ENCODE measurements around the gene VSX1.
A peak's percentile ranks its signal among the peaks of the same experiment; 100 is the strongest.

Gene VSX1

GRCh38 chr20:25041813-25042530, 40.0 kb downstream of the VSX1 start:
- Histone ChIP-seq H3K4me3 (ENCODE audit: low read depth in 1 of 5, low read length in 5 of 5) (no peak overlapping the region), H3K4me1 (ENCODE audit: control insufficient read depth in 5 of 5, insufficient read depth in 5 of 5, low read length in 5 of 5) (peaks cover 30 to 84% (median 75%) of the 10 kb centered on the region in 5 donors), H3K36me3 (ENCODE audit: control insufficient read depth in 5 of 5, insufficient read depth in 5 of 5, low read length in 5 of 5) (peaks cover 0 to 15% (median 8%) of the 10 kb centered on the region in 5 donors), H3K9ac (ENCODE audit: low read length in 5 of 5) (no peak overlapping the region), H3K9me3 (ENCODE audit: control insufficient read depth in 5 of 5, low read length in 5 of 5) (no peaks in the 10 kb centered on the region), H3K27ac (ENCODE audit: low read depth, low read length) (peak overlapping the region; percentile 62), H3K27me3 (ENCODE audit: control insufficient read depth in 5 of 5, insufficient read depth in 4 of 5, low read length in 5 of 5) (no peaks in the 10 kb centered on the region)

- no peaks in the 10 kb centered on the region for H3K9me3 ChIP-seq (ENCODE audit: control insufficient read depth in 5 of 5, low read length in 5 of 5)
- H3K27me3 ChIP-seq (ENCODE audit: control insufficient read depth in 5 of 5, insufficient read depth in 4 of 5, low read length in 5 of 5) = no peaks in the 10 kb centered on the region
- peak overlapping the region in 2 of 5 donors; percentile 11 to 23 for H3K9ac ChIP-seq (ENCODE audit: low read length in 5 of 5)
- H3K4me3 ChIP-seq (ENCODE audit: low read depth in 1 of 5, low read length in 5 of 5) = peak overlapping the region in 4 of 5 donors; percentile 1 to 43 (median 7)
- H3K36me3 ChIP-seq (ENCODE audit: control insufficient read depth in 5 of 5, insufficient read depth in 5 of 5, low read length in 5 of 5) = peaks cover 0 to 2% (median 0%) of the 10 kb centered on the region in 5 donors
- H3K27ac ChIP-seq (ENCODE audit: low read depth, low read length) = peak overlapping the region; percentile 64
- peaks cover 30 to 96% (median 86%) of the 10 kb centered on the region in 5 donors for H3K4me1 ChIP-seq (ENCODE audit: control insufficient read depth in 5 of 5, insufficient read depth in 5 of 5, low read length in 5 of 5)
Measured at GRCh38 chr20:25040438-25040831, 41.5 kb downstream of the VSX1 start.

DNA sequence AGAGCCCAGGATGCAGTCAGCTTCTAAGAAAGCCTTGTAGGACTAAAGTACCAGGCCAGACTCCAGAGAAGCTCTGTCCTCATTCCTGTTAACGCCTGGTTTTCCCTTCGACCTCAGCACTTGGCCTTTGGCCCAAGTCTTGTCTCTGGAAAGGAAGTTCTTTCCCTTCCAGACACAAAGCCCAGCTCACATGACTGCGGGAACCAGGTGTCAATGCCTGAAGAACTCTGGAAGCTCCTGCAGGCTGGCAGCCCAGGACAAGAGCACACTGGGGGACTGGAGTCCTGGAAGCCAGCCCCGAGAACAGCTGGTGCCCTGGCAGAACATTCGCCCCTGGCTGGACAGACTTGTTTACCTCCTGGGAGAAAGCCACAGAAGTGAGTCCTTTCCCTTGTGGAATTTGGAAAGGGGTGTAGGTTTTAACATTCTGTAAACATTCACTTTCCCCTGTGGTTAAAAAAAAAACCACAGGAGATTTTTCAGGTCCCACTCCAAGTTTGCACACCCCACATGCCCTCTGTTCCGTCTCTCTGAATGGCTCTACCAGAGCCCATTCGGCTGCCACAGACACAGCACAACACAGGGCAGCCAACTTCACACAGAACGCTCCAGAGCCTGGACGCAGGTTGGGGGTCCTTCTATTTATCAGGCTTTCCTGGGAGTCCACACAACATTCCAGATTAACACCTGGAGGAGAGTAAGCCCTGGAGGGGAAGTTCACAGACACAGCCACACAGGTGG, 42.1 kb downstream of the VSX1 start:
- Histone ChIP-seq H3K4me3 (ENCODE audit: low read depth in 1 of 5, low read length in 5 of 5) (peak overlapping the region in 4 of 5 donors; percentile 1 to 43 (median 7)), H3K4me1 (ENCODE audit: control insufficient read depth in 5 of 5, insufficient read depth in 5 of 5, low read length in 5 of 5) (peaks cover 26 to 90% (median 81%) of the 10 kb centered on the region in 5 donors), H3K9ac (ENCODE audit: low read length in 5 of 5) (peak overlapping the region in 4 of 5 donors; percentile 8 to 47 (median 17)), H3K27me3 (ENCODE audit: control insufficient read depth in 5 of 5, insufficient read depth in 4 of 5, low read length in 5 of 5) (no peaks in the 10 kb centered on the region), H3K27ac (ENCODE audit: low read depth, low read length) (peak overlapping the region; percentile 64), H3K9me3 (ENCODE audit: control insufficient read depth in 5 of 5, low read length in 5 of 5) (no peaks in the 10 kb centered on the region), H3K36me3 (ENCODE audit: control insufficient read depth in 5 of 5, insufficient read depth in 5 of 5, low read length in 5 of 5) (no peaks in the 10 kb centered on the region)

DNA sequence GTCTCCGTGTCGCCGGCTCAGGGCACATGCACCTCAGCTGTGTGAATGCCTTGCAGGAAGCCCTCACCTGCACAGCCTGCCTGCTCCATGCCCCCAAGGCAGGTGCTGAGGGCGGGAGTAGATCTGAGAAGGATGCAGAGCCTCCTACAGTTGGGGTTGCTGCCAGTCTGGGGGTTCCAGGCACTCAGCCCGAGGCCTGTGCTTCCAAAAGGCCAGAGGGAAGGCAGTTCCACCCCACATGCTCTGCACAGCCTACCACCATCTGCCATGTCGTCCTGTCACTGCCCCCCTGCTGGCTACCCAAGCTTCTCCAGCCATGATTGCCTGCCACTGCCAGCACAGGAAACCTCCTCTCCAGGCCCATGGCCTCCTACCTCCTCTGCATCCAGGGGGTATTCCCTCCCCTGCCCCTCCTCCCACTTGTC, 43.3 kb downstream of the VSX1 start:
- no peaks in the 10 kb centered on the region for H3K36me3 ChIP-seq (ENCODE audit: control insufficient read depth in 5 of 5, insufficient read depth in 5 of 5, low read length in 5 of 5)
- H3K4me3 ChIP-seq (ENCODE audit: low read depth in 1 of 5, low read length in 5 of 5) = no peak overlapping the region
- H3K27me3 ChIP-seq (ENCODE audit: control insufficient read depth in 5 of 5, insufficient read depth in 4 of 5, low read length in 5 of 5) = no peaks in the 10 kb centered on the region
- H3K27ac ChIP-seq (ENCODE audit: low read depth, low read length) = peak overlapping the region; percentile 64
- no peak overlapping the region for H3K9ac ChIP-seq (ENCODE audit: low read length in 5 of 5)
- no peaks in the 10 kb centered on the region for H3K9me3 ChIP-seq (ENCODE audit: control insufficient read depth in 5 of 5, low read length in 5 of 5)
- H3K4me1 ChIP-seq (ENCODE audit: control insufficient read depth in 5 of 5, insufficient read depth in 5 of 5, low read length in 5 of 5) = peaks cover 24 to 82% (median 73%) of the 10 kb centered on the region in 5 donors

- Histone ChIP-seq H3K36me3 (ENCODE audit: control insufficient read depth in 5 of 5, insufficient read depth in 5 of 5, low read length in 5 of 5) (no peaks in the 10 kb centered on the region), H3K9me3 (ENCODE audit: control insufficient read depth in 5 of 5, low read length in 5 of 5) (no peaks in the 10 kb centered on the region), H3K4me3 (ENCODE audit: low read depth in 1 of 5, low read length in 5 of 5) (no peak overlapping the region), H3K27ac (ENCODE audit: low read depth, low read length) (peak overlapping the region; percentile 64), H3K4me1 (ENCODE audit: control insufficient read depth in 5 of 5, insufficient read depth in 5 of 5, low read length in 5 of 5) (peaks cover 23 to 82% (median 73%) of the 10 kb centered on the region in 5 donors), H3K9ac (ENCODE audit: low read length in 5 of 5) (peak overlapping the region in 1 of 5 donors; percentile 28), H3K27me3 (ENCODE audit: control insufficient read depth in 5 of 5, insufficient read depth in 4 of 5, low read length in 5 of 5) (no peaks in the 10 kb centered on the region)
Measured at GRCh38 chr20:25038103-25038410, 43.9 kb downstream of the VSX1 start.

DNA sequence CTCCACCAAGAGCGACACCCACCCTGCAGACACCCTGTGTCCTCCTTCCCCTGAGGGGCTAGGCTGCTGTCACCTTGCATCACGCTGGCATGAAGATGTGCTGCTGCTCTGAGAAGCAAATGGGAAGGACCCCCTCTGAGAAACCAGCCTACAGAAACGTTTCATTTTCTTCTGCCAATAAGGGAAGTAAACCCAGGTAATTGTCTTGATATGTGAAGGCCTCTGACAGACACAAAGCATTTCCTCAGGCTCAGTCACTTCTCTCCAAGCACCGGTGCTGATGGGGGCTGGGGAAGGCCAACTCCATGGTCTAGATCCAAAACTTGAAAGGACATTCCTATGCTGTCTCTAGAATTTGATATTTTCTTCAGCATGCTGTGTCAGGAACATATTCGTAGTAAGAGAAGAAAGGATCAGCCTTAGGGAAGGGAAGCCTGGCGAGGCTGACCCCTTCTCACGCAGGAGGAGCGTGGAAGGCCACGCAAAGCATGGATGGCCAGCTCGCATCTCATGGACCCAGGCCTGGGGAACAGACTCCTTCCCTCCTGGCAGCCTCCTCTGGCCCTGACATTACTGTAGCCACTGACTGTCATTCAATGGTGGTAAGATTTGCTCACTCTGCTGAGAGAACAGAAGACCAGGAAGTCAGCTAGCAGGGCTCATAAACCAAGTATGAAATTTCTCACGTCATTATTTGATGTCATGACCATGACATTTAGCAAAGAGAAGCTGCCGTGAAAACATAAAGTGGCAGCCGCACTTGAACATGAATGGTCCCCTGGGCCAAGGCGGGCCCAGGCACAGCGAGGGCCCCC, 44.4 kb downstream of the VSX1 start:
- no peaks in the 10 kb centered on the region for H3K36me3 ChIP-seq (ENCODE audit: control insufficient read depth in 5 of 5, insufficient read depth in 5 of 5, low read length in 5 of 5)
- no peaks in the 10 kb centered on the region for H3K9me3 ChIP-seq (ENCODE audit: control insufficient read depth in 5 of 5, low read length in 5 of 5)
- H3K9ac ChIP-seq (ENCODE audit: low read length in 5 of 5) = peak overlapping the region in 1 of 5 donors; percentile 28
- peaks cover 21 to 82% (median 73%) of the 10 kb centered on the region in 5 donors for H3K4me1 ChIP-seq (ENCODE audit: control insufficient read depth in 5 of 5, insufficient read depth in 5 of 5, low read length in 5 of 5)
- H3K4me3 ChIP-seq (ENCODE audit: low read depth in 1 of 5, low read length in 5 of 5) = no peak overlapping the region
- H3K27me3 ChIP-seq (ENCODE audit: control insufficient read depth in 5 of 5, insufficient read depth in 4 of 5, low read length in 5 of 5) = no peaks in the 10 kb centered on the region
- peak overlapping the region; percentile 64 for H3K27ac ChIP-seq (ENCODE audit: low read depth, low read length)

DNA sequence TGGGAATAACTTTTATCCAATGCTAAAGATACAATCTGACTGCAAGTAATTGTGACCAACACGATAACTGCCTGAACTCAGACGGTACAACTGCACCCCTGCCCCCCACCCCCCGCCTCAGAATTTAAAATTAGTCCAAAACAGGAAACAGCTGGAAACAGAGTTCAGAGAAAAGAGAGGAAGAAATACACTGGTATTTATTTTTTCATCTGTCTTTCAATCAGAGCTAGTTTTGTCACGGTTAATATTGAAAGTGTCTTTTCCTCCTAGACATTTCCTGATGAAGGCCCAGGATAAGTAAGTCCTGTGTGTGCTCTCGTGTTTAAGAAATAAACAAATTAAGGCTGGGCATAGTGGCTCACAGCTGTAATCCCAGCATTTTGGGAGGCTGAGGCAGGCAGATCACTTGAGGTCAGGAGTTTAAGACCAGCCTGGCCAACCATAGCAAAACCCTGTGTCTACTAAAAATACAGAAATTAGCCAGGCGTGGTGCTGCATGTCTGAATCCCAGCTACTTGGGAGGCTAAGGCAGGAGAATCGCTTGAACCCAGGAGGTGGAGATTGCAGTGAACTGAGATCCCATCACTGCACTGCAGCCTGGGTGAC, 45.5 kb downstream of the VSX1 start:
- H3K27ac ChIP-seq (ENCODE audit: low read depth, low read length) = no peak overlapping the region
- peak overlapping the region in 1 of 5 donors; percentile 19 for H3K4me3 ChIP-seq (ENCODE audit: low read depth in 1 of 5, low read length in 5 of 5)
- no peaks in the 10 kb centered on the region for H3K36me3 ChIP-seq (ENCODE audit: control insufficient read depth in 5 of 5, insufficient read depth in 5 of 5, low read length in 5 of 5)
- peaks cover 23 to 80% (median 76%) of the 10 kb centered on the region in 5 donors for H3K4me1 ChIP-seq (ENCODE audit: control insufficient read depth in 5 of 5, insufficient read depth in 5 of 5, low read length in 5 of 5)
- peak overlapping the region in 1 of 5 donors; percentile 7 for H3K9ac ChIP-seq (ENCODE audit: low read length in 5 of 5)
- H3K27me3 ChIP-seq (ENCODE audit: control insufficient read depth in 5 of 5, insufficient read depth in 4 of 5, low read length in 5 of 5) = no peaks in the 10 kb centered on the region
- H3K9me3 ChIP-seq (ENCODE audit: control insufficient read depth in 5 of 5, low read length in 5 of 5) = no peaks in the 10 kb centered on the region

DNA sequence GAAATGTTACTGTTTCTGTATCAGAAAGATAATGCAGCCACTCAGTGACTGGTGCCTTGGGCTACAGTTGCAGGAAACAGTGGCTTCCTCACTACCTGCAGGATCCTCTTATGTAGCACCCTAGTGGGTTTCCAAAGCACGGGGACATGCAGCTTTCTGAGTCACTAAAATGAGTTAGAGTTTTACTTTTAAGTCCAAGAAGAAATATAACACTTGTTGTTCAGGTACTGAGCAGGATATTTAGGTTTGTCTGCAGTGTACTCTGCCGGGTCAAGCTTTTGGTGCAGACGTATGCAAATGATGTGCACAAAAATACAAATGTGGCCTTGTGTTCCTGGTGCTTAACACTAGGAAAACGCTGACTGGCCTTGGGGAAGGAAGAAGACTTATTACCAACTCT, 46.0 kb downstream of the VSX1 start:
- no peaks in the 10 kb centered on the region for H3K36me3 ChIP-seq (ENCODE audit: control insufficient read depth in 5 of 5, insufficient read depth in 5 of 5, low read length in 5 of 5)
- H3K4me3 ChIP-seq (ENCODE audit: low read depth in 1 of 5, low read length in 5 of 5) = no peak overlapping the region
- H3K27ac ChIP-seq (ENCODE audit: low read depth, low read length) = no peak overlapping the region
- H3K9me3 ChIP-seq (ENCODE audit: control insufficient read depth in 5 of 5, low read length in 5 of 5) = no peaks in the 10 kb centered on the region
- H3K27me3 ChIP-seq (ENCODE audit: control insufficient read depth in 5 of 5, insufficient read depth in 4 of 5, low read length in 5 of 5) = no peaks in the 10 kb centered on the region
- peak overlapping the region in 1 of 5 donors; percentile 7 for H3K9ac ChIP-seq (ENCODE audit: low read length in 5 of 5)
- H3K4me1 ChIP-seq (ENCODE audit: control insufficient read depth in 5 of 5, insufficient read depth in 5 of 5, low read length in 5 of 5) = peaks cover 23 to 76% (median 74%) of the 10 kb centered on the region in 5 donors

- H3K4me1 ChIP-seq (ENCODE audit: control insufficient read depth in 5 of 5, insufficient read depth in 5 of 5, low read length in 5 of 5) = peaks cover 10 to 58% (median 56%) of the 10 kb centered on the region in 5 donors
- H3K27me3 ChIP-seq (ENCODE audit: control insufficient read depth in 5 of 5, insufficient read depth in 4 of 5, low read length in 5 of 5) = no peaks in the 10 kb centered on the region
- no peaks in the 10 kb centered on the region for H3K9me3 ChIP-seq (ENCODE audit: control insufficient read depth in 5 of 5, low read length in 5 of 5)
- no peak overlapping the region for H3K27ac ChIP-seq (ENCODE audit: low read depth, low read length)
- H3K4me3 ChIP-seq (ENCODE audit: low read depth in 1 of 5, low read length in 5 of 5) = no peak overlapping the region
- no peak overlapping the region for H3K9ac ChIP-seq (ENCODE audit: low read length in 5 of 5)
- peaks cover 0 to 16% (median 0%) of the 10 kb centered on the region in 5 donors for H3K36me3 ChIP-seq (ENCODE audit: control insufficient read depth in 5 of 5, insufficient read depth in 5 of 5, low read length in 5 of 5)
Measured at GRCh38 chr20:25033924-25034300, 48.0 kb downstream of the VSX1 start.
